Omental fat pad (tissue), 4 donors: ENCODE data around the gene WWTR1. TPM values are rescaled to one million over a fixed set of nuclear protein-coding genes. Genes with fewer than 3 reads are reported as not detected.

Experiments used
- ATAC-seq: fragments of 150-250 bp; one replicate; pipeline ENCODE4 v1.9.1; 2016; ENCODE audit warnings: mild to moderate bottlenecking, moderate library complexity; ENCODE audit not compliant: low FRiP score
- DNase-seq: peaks from one replicate; pipeline ENCODE4 v3.0.0-alpha.2; 2019; ENCODE audit warnings: low spot score
- CTCF ChIP-seq, 3 donors: fragments of 450-650 bp; IDR thresholded peaks; one replicate each; pipeline ENCODE4 v1.5.1; 2016 to 2017; ENCODE audit warnings: antibody characterized with exemption in 3 of 3, mild to moderate bottlenecking in 3 of 3, moderate library complexity in 2 of 3
- total RNA-seq, 4 donors: library from RNA; depleted of rRNA; stranded (reverse); fragments of >200 nt; gene quantifications; one replicate each; pipeline ENCODE4 v1.1.0, GENCODE V29; 2016

WWTR1 gene
- total RNA-seq, 4 donors from 2014 or later, result 57.4 to 130 (median 77.7) TPM

DNA sequence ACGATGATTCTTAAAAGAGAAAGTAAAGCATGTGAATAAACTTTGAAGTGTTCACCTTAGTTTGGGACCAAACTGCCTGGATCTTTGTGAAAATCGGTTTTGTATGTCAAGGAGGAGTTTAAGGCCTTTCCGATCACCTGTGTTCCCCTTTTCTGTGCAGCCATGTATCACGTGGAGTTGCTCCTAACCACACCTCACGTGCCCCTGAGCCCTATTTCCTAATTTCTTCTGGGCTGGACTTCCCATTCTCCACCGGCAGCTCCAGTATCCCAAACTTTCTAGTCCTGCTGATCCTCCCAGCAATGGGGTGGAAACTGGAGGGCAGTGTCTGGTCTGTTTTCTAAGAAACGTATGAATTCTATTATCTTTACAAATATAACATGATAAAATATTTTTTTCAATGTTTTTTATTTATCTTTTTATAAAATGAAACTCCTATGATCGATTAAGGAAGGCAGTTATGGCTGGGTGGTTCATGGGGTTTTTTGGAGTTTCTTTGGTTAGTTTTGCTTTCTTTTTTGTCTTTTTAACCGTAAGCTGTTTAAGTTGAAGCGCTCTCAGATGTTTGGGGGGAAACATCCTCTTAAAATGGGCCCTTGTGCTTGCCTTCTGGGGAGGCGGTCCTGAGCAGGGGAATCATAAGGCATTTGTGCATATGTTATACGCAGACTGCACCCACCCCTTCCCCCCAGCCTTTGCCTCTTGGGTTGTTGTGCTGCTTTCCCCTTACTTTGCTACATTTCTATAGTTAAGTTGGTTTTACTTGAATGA lies 43.6 kb upstream of the WWTR1 start:
- ATAC-seq (no peak), DNase-seq (no peak)
- TF ChIP-seq CTCF (IDR thresholded peaks at IDR 0.05), result no peak

DNA sequence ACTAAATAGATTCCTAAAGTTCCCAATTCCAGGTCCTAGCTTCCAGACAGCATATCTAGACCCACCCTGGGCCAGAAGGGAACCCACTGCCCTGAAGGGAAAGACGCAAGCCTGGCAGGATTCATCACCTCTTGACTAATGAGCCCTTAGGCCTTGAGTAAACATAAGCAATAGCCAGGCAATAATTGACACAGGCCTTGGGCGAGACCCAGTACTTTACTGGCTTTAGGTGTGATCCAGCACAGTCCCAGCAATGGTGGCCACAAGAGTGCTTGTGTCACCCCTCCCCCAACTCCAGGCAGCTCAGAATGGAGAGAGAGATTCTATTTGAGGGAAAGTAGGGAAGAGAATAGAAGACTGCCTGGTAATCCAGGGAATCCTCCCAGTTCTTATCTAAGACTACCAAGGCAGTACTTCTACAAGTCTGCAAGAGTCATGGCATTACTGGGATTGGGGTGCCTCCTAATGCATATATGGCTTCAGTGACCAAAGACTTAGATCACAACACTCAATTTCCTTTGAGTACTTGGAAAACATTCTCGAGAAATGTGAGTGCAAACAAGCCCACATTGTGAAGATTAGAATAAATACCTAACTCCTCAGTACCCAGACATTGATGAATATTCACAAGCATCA lies 30.4 kb upstream of the WWTR1 start:
- TF ChIP-seq CTCF (IDR thresholded peaks at IDR 0.05), result no peak
- DNase-seq (no peak), ATAC-seq (no peak)

- ATAC-seq, result no peak
- no peak for TF ChIP-seq CTCF (IDR thresholded peaks at IDR 0.05)
Observed at GRCh38 chr3:149686996-149687395, 29.2 kb upstream of the WWTR1 start.

GRCh38 chr3:149678351-149678950 lies 20.6 kb upstream of the WWTR1 start:
- no peak for TF ChIP-seq CTCF (IDR thresholded peaks at IDR 0.05)
- DNase-seq (no peak), ATAC-seq (no peak)

More at GRCh38 chr3:149686996-149687395, 29.2 kb upstream of the WWTR1 start:
- DNase-seq, result no peak

- no peak for DNase-seq
- no peak for ATAC-seq
- TF ChIP-seq CTCF (IDR thresholded peaks at IDR 0.05), result no peak
Observed at GRCh38 chr3:149673393-149673792, 15.6 kb upstream of the WWTR1 start.

DNA sequence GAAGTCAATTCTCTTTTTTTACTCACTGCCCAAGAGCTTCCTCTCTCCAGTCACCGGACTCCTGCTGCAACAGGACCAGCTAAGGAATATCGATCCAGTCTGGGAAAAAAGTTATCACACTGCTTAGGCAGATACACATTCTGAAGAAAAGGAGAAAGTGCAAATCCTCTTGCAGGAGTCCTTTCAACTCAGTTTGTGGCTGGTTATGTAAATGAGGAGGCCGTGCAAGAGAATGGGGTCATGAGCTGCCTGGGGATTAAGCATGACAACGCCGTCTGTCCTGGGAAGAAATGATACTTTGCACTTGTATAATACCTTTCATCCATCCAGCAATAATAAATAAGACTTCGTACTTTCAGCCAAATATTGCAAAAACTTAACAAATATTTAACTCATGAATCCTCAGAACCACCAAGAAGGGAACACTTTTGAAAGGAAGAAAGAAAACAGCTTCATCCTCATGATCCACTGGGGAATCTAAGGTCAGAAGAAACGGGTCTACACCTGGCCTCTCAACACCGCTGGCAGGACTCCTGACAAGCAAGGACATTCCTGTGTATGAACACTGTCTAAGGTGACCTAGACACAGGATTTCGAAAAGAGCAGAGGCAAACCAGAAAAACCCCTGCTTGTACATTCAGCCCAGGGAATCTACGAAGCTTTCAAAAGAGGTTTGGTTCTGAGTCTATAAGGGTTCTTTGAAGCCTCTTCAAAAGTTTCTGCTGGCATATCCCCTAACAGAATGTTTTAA lies 13.1 kb upstream of the WWTR1 start:
- DNase-seq (no peak), ATAC-seq (no peak)
- TF ChIP-seq CTCF (IDR thresholded peaks at IDR 0.05), result no peak
